Skeletal muscle satellite cell (primary cell): Measurements from ENCODE around the gene TMEM213.

ENCODE experiments used
- H3K27me3 ChIP-seq: 2 replicates; pipeline ENCODE4 v1.7.0; 2013; ENCODE audit warnings: low read length; ENCODE audit not compliant: control insufficient read depth, insufficient read depth
- H3K36me3 ChIP-seq: 2 replicates; pipeline ENCODE4 v1.7.0; 2013; ENCODE audit warnings: mild to moderate bottlenecking, control low read depth, low read length; ENCODE audit not compliant: insufficient read depth
- H3K4me1 ChIP-seq: 2 replicates; pipeline ENCODE4 v1.7.0; 2013; ENCODE audit warnings: low read length; ENCODE audit not compliant: control insufficient read depth, insufficient read depth
- H3K4me2 ChIP-seq: 2 replicates; pipeline ENCODE4 v1.7.0; 2013; ENCODE audit warnings: mild to moderate bottlenecking, low read length
- H3K4me3 ChIP-seq: 2 replicates; pipeline ENCODE4 v1.7.0; 2013; ENCODE audit warnings: low read length
- H3K9ac ChIP-seq: 2 replicates; pipeline ENCODE4 v1.7.0; 2013; ENCODE audit warnings: mild to moderate bottlenecking, low read depth, low read length, moderate library complexity
- H3K9me3 ChIP-seq: replicated peaks from 2 replicates; pipeline ENCODE4 v1.7.0; 2013; ENCODE audit warnings: mild to moderate bottlenecking, control low read depth, low read length

The TMEM213 gene

DNA sequence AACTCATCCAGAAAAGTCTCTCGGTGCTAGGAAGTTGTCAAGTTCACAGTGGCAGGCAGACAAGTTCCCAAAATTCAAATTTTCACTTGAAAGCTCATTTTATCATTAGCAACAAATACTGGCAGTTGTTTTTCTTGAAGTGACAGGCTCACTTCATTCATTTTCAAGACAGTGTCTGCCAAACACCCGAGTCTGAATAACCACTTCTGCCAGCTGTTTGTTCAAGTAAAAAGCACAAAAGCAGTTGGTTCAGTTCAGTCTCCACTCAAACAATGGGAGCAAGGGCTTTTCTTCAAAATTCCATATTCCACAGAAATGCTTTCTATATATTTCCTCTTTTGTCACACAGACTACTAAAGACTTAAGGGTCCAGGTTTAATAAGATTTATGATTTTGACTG, 47.9 kb downstream of the TMEM213 start:
- no peaks in the 10 kb centered on the region for H3K9me3 ChIP-seq
- H3K4me1 ChIP-seq = no peaks in the 10 kb centered on the region
- no peaks in the 10 kb centered on the region for H3K27me3 ChIP-seq
- no peak overlapping the region for H3K9ac ChIP-seq
- no peak overlapping the region for H3K4me2 ChIP-seq
- H3K4me3 ChIP-seq = no peak overlapping the region
- no peaks in the 10 kb centered on the region for H3K36me3 ChIP-seq

GRCh38 chr7:138848056-138848980, 50.5 kb downstream of the TMEM213 start:
- H3K9ac ChIP-seq = no peak overlapping the region
- H3K4me3 ChIP-seq = no peak overlapping the region
- no peaks in the 10 kb centered on the region for H3K36me3 ChIP-seq
- H3K4me1 ChIP-seq = no peaks in the 10 kb centered on the region
- H3K27me3 ChIP-seq = no peaks in the 10 kb centered on the region
- no peak overlapping the region for H3K4me2 ChIP-seq
- no peaks in the 10 kb centered on the region for H3K9me3 ChIP-seq

GRCh38 chr7:138849701-138850100, 51.9 kb downstream of the TMEM213 start:
- Histone ChIP-seq H3K9me3 (no peaks in the 10 kb centered on the region), H3K4me2 (no peak overlapping the region), H3K9ac (no peak overlapping the region), H3K36me3 (no peaks in the 10 kb centered on the region), H3K4me3 (no peak overlapping the region), H3K27me3 (no peaks in the 10 kb centered on the region), H3K4me1 (no peaks in the 10 kb centered on the region)

DNA sequence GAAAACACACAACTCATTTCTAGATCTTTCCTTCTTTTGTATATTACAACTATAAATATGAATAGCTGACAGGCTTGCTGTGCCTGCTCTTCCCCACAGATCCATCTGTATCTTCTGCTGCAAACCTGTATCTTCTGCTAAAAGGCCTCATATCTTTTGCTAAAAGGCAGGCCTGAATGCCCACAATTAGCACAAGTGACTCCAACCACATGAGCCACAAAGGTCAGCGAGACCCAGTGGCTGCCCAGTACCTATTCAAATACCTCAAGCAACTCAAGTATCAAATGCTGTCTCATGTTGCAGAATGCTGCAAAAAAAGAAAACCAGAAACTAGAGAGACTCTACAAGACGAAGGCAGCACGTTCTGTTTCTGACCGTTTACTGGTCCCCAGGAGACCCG, 54.7 kb downstream of the TMEM213 start:
- Histone ChIP-seq H3K4me1 (no peaks in the 10 kb centered on the region), H3K27me3 (no peaks in the 10 kb centered on the region), H3K4me2 (no peak overlapping the region), H3K36me3 (no peaks in the 10 kb centered on the region), H3K9ac (no peak overlapping the region), H3K9me3 (no peaks in the 10 kb centered on the region), H3K4me3 (no peak overlapping the region)

- Histone ChIP-seq H3K27me3 (no peaks in the 10 kb centered on the region), H3K36me3 (no peaks in the 10 kb centered on the region), H3K9ac (no peak overlapping the region), H3K4me1 (no peaks in the 10 kb centered on the region), H3K9me3 (no peaks in the 10 kb centered on the region), H3K4me2 (no peak overlapping the region), H3K4me3 (no peak overlapping the region)
These were observed 55.7 kb downstream of the TMEM213 start for GRCh38 chr7:138853448-138853847.

GRCh38 chr7:138854115-138854645, 56.4 kb downstream of the TMEM213 start:
- Histone ChIP-seq H3K36me3 (no peaks in the 10 kb centered on the region), H3K4me2 (no peak overlapping the region), H3K9ac (no peak overlapping the region), H3K4me1 (no peaks in the 10 kb centered on the region), H3K4me3 (no peak overlapping the region), H3K9me3 (no peaks in the 10 kb centered on the region), H3K27me3 (no peaks in the 10 kb centered on the region)

DNA sequence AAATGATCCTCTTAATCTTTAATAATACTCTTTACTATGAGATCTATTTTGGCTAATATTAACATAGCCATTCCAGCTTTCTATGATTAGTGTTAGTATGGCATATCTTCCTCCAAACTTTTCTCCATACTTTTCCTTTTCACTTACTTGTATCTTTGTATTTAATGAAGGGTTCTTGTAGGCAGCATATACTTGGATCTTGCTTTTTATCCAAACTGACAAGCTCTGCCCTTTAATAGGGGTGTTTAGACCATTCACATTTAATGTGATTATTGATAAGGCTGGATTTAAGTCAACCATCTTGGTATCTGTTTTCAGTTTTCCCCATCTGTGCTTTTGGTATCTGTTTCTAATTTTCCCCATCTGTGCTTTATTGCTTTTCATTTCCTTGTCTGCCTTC, 59.9 kb downstream of the TMEM213 start:
- Histone ChIP-seq H3K4me2 (no peak overlapping the region), H3K4me1 (no peaks in the 10 kb centered on the region), H3K27me3 (no peaks in the 10 kb centered on the region), H3K9me3 (no peaks in the 10 kb centered on the region), H3K4me3 (no peak overlapping the region), H3K36me3 (no peaks in the 10 kb centered on the region), H3K9ac (no peak overlapping the region)

- no peak overlapping the region for H3K4me2 ChIP-seq
- no peak overlapping the region for H3K9ac ChIP-seq
- H3K4me3 ChIP-seq = no peak overlapping the region
- H3K4me1 ChIP-seq = peaks cover 9% of the 10 kb centered on the region
- no peaks in the 10 kb centered on the region for H3K9me3 ChIP-seq
- H3K27me3 ChIP-seq = no peaks in the 10 kb centered on the region
- H3K36me3 ChIP-seq = no peaks in the 10 kb centered on the region
These were observed 63.3 kb downstream of the TMEM213 start for GRCh38 chr7:138861051-138861450.

DNA sequence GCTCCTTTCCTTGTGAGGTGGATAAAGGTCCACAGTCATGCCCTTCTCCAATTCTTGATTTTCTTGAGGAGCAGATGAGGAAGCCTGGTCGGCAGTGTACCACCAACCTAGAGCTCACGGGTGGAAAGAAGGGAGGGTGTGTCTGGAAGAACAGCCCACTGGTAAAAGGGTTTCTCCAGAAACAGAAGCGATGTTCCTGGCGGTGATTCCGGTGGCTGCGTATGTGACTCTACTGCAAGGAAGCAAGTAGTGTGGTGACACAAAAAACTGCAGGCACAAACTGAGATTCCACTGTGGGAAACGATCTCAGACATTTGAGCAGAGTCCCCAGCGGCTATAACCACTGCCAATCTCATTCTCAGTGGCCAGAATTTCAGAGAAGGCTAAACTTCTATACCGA, 66.1 kb downstream of the TMEM213 start:
- H3K27me3 ChIP-seq = no peaks in the 10 kb centered on the region

DNA sequence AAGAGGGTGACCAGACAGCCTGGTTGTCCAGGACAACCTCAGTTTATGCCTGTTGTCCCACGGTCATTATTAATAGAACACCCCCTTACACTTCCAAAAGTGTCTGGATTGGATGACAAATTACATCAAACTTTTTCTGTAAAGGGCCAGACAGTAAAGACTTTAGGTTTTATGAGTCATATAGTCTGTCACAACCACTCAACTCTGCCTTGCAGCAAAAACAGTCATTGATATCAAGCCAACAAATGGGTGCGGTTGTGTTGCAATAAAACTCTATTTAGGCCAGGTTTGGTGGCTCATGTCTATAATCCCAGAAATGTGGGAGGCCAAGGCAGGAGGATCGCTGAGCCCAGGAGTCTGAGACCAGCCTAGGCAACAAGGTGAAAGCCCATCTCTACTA, 66.9 kb downstream of the TMEM213 start:
- no peaks in the 10 kb centered on the region for H3K27me3 ChIP-seq
- no peaks in the 10 kb centered on the region for H3K9me3 ChIP-seq
- H3K36me3 ChIP-seq = no peaks in the 10 kb centered on the region
- H3K4me1 ChIP-seq = peaks cover 9% of the 10 kb centered on the region
- H3K4me3 ChIP-seq = no peak overlapping the region
- H3K9ac ChIP-seq = no peak overlapping the region
- no peak overlapping the region for H3K4me2 ChIP-seq

More for the DNA sequence above, 66.1 kb downstream of the TMEM213 start:
- Histone ChIP-seq H3K4me1 (peaks cover 9% of the 10 kb centered on the region), H3K9me3 (no peaks in the 10 kb centered on the region), H3K36me3 (no peaks in the 10 kb centered on the region), H3K4me2 (no peak overlapping the region), H3K9ac (no peak overlapping the region), H3K4me3 (no peak overlapping the region)

- no peaks in the 10 kb centered on the region for H3K9me3 ChIP-seq
- H3K9ac ChIP-seq = no peak overlapping the region
- no peaks in the 10 kb centered on the region for H3K36me3 ChIP-seq
- no peak overlapping the region for H3K4me2 ChIP-seq
- H3K4me1 ChIP-seq = peaks cover 9% of the 10 kb centered on the region
- no peak overlapping the region for H3K4me3 ChIP-seq
- no peaks in the 10 kb centered on the region for H3K27me3 ChIP-seq
These were observed 68.0 kb downstream of the TMEM213 start for GRCh38 chr7:138865843-138866242.

DNA sequence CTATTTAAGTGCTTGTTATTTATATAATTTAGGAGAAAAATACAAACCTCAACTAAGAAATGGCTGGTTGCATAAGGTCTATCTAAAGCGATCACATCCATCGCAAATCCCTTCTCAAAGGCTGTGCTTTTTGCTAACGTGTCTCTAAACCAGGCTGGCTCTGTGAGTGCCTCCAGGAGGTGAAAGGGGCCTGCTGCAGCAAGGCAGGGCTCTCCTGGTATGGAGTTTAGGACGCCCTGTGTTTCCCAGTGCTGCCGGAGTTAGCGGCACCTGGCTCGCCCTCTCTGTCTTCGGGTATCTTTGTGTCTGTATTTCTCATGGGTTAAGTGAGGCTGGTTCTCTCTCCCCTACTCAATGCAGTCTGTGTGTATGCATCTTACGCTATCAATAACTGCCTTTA, 68.6 kb downstream of the TMEM213 start:
- H3K4me1 ChIP-seq = peaks cover 9% of the 10 kb centered on the region
- no peak overlapping the region for H3K4me2 ChIP-seq
- H3K27me3 ChIP-seq = no peaks in the 10 kb centered on the region
- H3K9me3 ChIP-seq = no peaks in the 10 kb centered on the region
- no peak overlapping the region for H3K4me3 ChIP-seq
- no peak overlapping the region for H3K9ac ChIP-seq
- H3K36me3 ChIP-seq = no peaks in the 10 kb centered on the region
